Measurements from ENCODE around the gene TECRL. TPM values are rescaled to one million over a fixed set of nuclear protein-coding genes. Genes with fewer than 3 reads are reported as not detected.

Gene TECRL, protein sequence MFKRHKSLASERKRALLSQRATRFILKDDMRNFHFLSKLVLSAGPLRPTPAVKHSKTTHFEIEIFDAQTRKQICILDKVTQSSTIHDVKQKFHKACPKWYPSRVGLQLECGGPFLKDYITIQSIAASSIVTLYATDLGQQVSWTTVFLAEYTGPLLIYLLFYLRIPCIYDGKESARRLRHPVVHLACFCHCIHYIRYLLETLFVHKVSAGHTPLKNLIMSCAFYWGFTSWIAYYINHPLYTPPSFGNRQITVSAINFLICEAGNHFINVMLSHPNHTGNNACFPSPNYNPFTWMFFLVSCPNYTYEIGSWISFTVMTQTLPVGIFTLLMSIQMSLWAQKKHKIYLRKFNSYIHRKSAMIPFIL
- not detected in 2 replicates for total RNA-seq

DNA sequence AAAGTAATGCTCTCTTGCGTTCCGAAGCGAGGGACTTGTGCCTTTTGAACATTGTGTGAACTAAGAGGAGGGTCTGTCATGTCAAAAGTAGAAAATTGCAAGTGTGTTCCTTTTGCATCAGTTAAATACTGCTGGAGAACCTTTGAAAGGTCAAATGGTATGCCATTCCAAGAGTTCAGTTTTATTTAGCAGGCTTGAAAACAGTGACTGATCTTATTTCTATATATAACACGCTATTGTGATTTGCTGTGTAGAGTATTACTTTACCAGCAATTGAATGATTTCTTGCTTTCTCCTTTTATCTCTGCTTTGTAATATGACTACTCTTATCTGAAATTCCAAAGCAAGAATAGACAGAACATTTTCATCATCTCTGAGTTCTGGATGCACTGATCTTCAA lies at the start of gene TECRL:
Gene TECRL (minus strand): TSS at position 151 of the 400 bp plus-strand sequence. CDS start 99 bp downstream, at position 52.

Measured in smooth muscle cell of bladder (primary cell).